GM12892 (cell line): ENCODE measurements around the gene LSMEM2.
A peak's percentile ranks its signal among the peaks of the same experiment; 100 is the strongest.

ENCODE experiments used
- POLR2A ChIP-seq: IDR thresholded peaks from 2 replicates; pipeline ENCODE4 v1.6.1; 2011; ENCODE audit warnings: low read depth, low read length, control low read depth
- POLR2AphosphoS5 ChIP-seq: IDR thresholded peaks from 2 replicates; pipeline ENCODE4 v1.6.1; 2011; ENCODE audit warnings: low read depth, low read length, control low read depth

DNA sequence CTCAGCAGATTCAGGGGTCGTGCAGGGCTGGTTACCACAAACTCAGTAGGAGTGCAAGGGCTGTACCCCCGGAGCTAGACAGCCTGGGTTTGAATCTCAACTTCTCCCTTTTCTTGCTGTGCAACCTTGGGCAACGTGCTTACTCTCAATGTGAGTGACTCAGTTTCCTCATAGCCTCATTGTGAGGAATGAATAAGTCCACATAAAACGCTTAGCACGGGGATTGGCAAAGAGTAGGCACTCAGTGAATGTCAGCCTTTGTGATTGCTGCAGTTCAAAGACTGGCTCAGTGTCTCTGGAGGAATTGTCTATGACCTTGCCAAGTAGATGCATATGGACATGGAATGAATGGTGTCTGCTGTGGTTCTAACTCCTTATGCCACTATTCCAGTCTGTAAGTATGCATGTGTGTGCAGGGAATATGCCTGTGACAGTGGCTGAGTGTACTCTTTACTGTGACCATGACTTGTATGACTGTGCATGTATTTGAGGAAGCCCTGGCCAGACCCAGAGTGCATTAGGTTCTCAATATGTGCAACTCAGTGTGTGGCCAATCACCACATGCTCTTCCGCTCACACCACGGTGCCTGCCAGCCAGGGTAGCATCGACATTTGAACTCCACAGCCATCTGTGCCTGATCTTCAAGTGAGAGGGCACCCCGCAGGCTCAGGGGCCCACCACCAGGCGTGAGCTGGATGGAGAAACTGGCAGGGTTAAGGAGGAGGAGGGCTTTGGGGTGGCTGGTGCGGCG is 21.2 kb downstream of the LSMEM2 start:
- TF ChIP-seq POLR2A (peak; percentile 37), POLR2AphosphoS5 (no peak)
